T1000 (cell line): ENCODE measurements around the gene PRR7.
A peak's percentile ranks its signal among the peaks of the same experiment; 100 is the strongest.
"Not testable (repeated sequence)": the region's sequence is repeated elsewhere in the genome, so short reads cannot be mapped to it uniquely, and the experiment has no call there.

ENCODE experiments used
- DNase-seq: peaks from one replicate; lab custom pipeline; 2025; ENCODE audit warnings: mixed read lengths; lab: John Stamatoyannopoulos, UW

Gene PRR7

GRCh38 chr5:177446200-177447065 is at the start of gene PRR7:
TSS of gene PRR7 (plus strand) at chr5:177446814. CDS start at chr5:177455068, 8,254 bp downstream.
- DNase-seq: peak; percentile 45

- DNase-seq: no peak
These were observed 48.7 kb upstream of the PRR7 start for GRCh38 chr5:177397875-177398390.

GRCh38 chr5:177399997-177400868 is 46.4 kb upstream of the PRR7 start, which contains the start of gene PFN3:
TSS of gene PFN3 (minus strand) at chr5:177400661. CDS start at chr5:177400576, 85 bp downstream.
- DNase-seq: no peak

- DNase-seq: peak; percentile 12
These were observed 44.2 kb upstream of the PRR7 start for GRCh38 chr5:177402271-177403043.

GRCh38 chr5:177403102-177403791 is 43.4 kb upstream of the PRR7 start:
- DNase-seq: no peak

- peak; percentile 74 for DNase-seq
These were observed 42.6 kb upstream of the PRR7 start for GRCh38 chr5:177403792-177404640.

- DNase-seq: no peak
These were observed 41.9 kb upstream of the PRR7 start for GRCh38 chr5:177404641-177405179.

- DNase-seq: no peak
These were observed 41.3 kb upstream of the PRR7 start for GRCh38 chr5:177405312-177405711.

GRCh38 chr5:177405805-177406204 is 40.8 kb upstream of the PRR7 start:
- no peak for DNase-seq

GRCh38 chr5:177409043-177409801 is 37.4 kb upstream of the PRR7 start, which contains the start of gene F12:
TSS of gene F12 (minus strand) at chr5:177409564. CDS start at chr5:177409527, 37 bp downstream.
- DNase-seq: no peak

GRCh38 chr5:177410575-177410974 is 36.0 kb upstream of the PRR7 start:
- DNase-seq: no peak

- no peak for DNase-seq
These were observed 33.9 kb upstream of the PRR7 start for GRCh38 chr5:177412603-177413233.

- DNase-seq: no peak
These were observed 32.1 kb upstream of the PRR7 start for GRCh38 chr5:177414481-177414880.

GRCh38 chr5:177417081-177417480 is 29.5 kb upstream of the PRR7 start:
- not testable (repeated sequence) for DNase-seq

GRCh38 chr5:177419046-177419445 is 27.6 kb upstream of the PRR7 start:
- DNase-seq: no peak

- DNase-seq: not testable (repeated sequence)
These were observed 26.1 kb upstream of the PRR7 start for GRCh38 chr5:177420472-177420871.

GRCh38 chr5:177421062-177421798 is 25.4 kb upstream of the PRR7 start:
- DNase-seq: no peak

GRCh38 chr5:177423671-177424070 is 22.9 kb upstream of the PRR7 start:
- DNase-seq: no peak
